Measurements from ENCODE around the gene HAUS8.

DNA sequence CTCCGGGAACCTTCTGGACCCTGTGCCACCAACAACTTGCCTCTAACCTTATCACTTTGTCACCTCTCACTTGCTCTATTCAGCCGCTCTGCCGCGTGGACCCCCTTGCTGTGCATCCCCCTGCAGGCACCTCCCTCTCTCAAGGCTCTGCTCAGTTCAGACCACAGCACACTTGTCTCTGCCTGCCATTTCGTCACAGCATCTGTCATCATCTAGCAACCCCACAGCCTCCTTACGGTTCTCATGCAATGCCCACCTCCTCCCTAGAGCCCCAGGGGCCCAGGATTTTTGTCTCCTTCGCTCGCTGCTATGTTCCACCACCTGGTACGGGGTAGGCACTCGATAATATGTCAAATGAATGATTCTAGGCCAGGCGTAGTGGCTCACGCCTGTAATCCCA is 4.8 kb downstream of the HAUS8 start:
- TF ChIP-seq POLR2A (IDR thresholded peaks at IDR 0.05) = no peak
- TF ChIP-seq, protein P1, sequence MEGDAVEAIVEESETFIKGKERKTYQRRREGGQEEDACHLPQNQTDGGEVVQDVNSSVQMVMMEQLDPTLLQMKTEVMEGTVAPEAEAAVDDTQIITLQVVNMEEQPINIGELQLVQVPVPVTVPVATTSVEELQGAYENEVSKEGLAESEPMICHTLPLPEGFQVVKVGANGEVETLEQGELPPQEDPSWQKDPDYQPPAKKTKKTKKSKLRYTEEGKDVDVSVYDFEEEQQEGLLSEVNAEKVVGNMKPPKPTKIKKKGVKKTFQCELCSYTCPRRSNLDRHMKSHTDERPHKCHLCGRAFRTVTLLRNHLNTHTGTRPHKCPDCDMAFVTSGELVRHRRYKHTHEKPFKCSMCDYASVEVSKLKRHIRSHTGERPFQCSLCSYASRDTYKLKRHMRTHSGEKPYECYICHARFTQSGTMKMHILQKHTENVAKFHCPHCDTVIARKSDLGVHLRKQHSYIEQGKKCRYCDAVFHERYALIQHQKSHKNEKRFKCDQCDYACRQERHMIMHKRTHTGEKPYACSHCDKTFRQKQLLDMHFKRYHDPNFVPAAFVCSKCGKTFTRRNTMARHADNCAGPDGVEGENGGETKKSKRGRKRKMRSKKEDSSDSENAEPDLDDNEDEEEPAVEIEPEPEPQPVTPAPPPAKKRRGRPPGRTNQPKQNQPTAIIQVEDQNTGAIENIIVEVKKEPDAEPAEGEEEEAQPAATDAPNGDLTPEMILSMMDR (IDR thresholded peaks at IDR 0.05) = no peak
